Embryonic facial prominence (tissue), 1 donor: ENCODE data around the gene VASN.

Experiments
- DNase-seq: peaks from one replicate; pipeline ENCODE4 v3.0.0-alpha.2; 2016; ENCODE audit errors: extremely low spot score

VASN gene

GRCh38 chr16:4403133-4403949, 31.7 kb downstream of the VASN start:
- no peak for DNase-seq

GRCh38 chr16:4404247-4404966, 32.8 kb downstream of the VASN start:
- no peak for DNase-seq

GRCh38 chr16:4404967-4405696, 33.5 kb downstream of the VASN start:
- DNase-seq, result no peak

- no peak for DNase-seq
These were observed 36.1 kb downstream of the VASN start for GRCh38 chr16:4407543-4408322.

GRCh38 chr16:4408323-4408690, 36.7 kb downstream of the VASN start:
- DNase-seq, result no peak

- no peak for DNase-seq
These were observed 37.7 kb downstream of the VASN start for GRCh38 chr16:4409081-4409932.

GRCh38 chr16:4410335-4411075, 38.9 kb downstream of the VASN start:
- DNase-seq, result no peak

GRCh38 chr16:4411684-4412083, 40.0 kb downstream of the VASN start:
- no peak for DNase-seq

GRCh38 chr16:4412159-4412558, 40.5 kb downstream of the VASN start:
- DNase-seq, result no peak

GRCh38 chr16:4412854-4413253, 41.2 kb downstream of the VASN start:
- DNase-seq, result no peak

GRCh38 chr16:4414187-4414917, 42.7 kb downstream of the VASN start:
- no peak for DNase-seq

GRCh38 chr16:4415538-4416199, 44.0 kb downstream of the VASN start:
- no peak for DNase-seq

- DNase-seq, result peak; percentile 84
These were observed 44.8 kb downstream of the VASN start, which contains the start of gene CORO7 for GRCh38 chr16:4416200-4417032. CORO7 (minus strand) TSS chr16:4416596; CDS start chr16:4416518, 78 bp downstream.

- DNase-seq, result no peak
These were observed 47.8 kb downstream of the VASN start for GRCh38 chr16:4419402-4419959.

- DNase-seq, result no peak
These were observed 49.0 kb downstream of the VASN start for GRCh38 chr16:4420505-4421105.

GRCh38 chr16:4425378-4426020, 53.9 kb downstream of the VASN start, which contains the start of gene DNAJA3:
DNAJA3 (plus strand) TSS chr16:4425868; CDS start chr16:4425882, 14 bp downstream.
- peak; percentile 81 for DNase-seq
